GM12874 (cell line): ENCODE data around the gene SIMC1.

Experiments
- CTCF ChIP-seq: IDR thresholded peaks from 2 replicates; pipeline ENCODE4 v1.5.1; 2011; ENCODE audit warnings: low read depth, mild to moderate bottlenecking, control low read depth, low read length, moderate library complexity; ENCODE audit not compliant: insufficient read depth

Gene SIMC1

GRCh38 chr5:176384991-176385390, 146.8 kb downstream of the SIMC1 start:
- no peak for TF ChIP-seq CTCF

GRCh38 chr5:176386491-176386890, 148.3 kb downstream of the SIMC1 start:
- no peak for TF ChIP-seq CTCF

GRCh38 chr5:176387384-176387925, 149.2 kb downstream of the SIMC1 start:
- TF ChIP-seq CTCF: no peak

- no peak for TF ChIP-seq CTCF
Observed at GRCh38 chr5:176388003-176388443, 149.8 kb downstream of the SIMC1 start.

- no peak for TF ChIP-seq CTCF
Observed at GRCh38 chr5:176388444-176389134, 150.4 kb downstream of the SIMC1 start, which contains the start of the genes HIGD2A and NOP16. TSS of gene HIGD2A (plus strand) at chr5:176388751. CDS start at chr5:176388820, 69 bp downstream. TSS of gene NOP16 (minus strand) at chr5:176388598. CDS start at chr5:176388539, 59 bp downstream.

GRCh38 chr5:176389135-176390123, 151.2 kb downstream of the SIMC1 start:
- no peak for TF ChIP-seq CTCF

- no peak for TF ChIP-seq CTCF
Observed at GRCh38 chr5:176391479-176391878, 153.3 kb downstream of the SIMC1 start.
